ENCODE measurements around the gene COL6A5.

Gene COL6A5

DNA sequence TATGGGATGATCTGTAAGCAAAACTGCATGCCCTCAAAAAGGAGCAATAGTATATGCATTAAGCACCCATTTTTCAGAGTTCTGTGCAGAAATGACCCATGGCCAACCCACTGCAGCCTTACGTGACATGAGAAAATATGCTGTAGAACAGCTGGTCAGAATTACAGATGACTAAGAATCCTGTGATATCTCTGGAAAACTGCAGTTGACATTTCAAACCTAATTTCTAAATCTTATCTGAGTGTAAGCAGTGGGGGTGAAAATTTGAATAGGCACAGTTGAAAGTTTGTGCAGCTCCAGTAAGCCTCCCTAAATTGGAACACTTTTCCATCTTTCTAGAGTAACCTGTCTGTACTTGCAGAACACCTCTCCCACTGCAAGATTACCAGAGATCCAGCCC lies 142.8 kb downstream of the COL6A5 start:
- DNase-seq (ENCODE audit: low read depth in 2 of 2): peak in 1 of 2 donors; percentile 7
- TF ChIP-seq, protein P1, sequence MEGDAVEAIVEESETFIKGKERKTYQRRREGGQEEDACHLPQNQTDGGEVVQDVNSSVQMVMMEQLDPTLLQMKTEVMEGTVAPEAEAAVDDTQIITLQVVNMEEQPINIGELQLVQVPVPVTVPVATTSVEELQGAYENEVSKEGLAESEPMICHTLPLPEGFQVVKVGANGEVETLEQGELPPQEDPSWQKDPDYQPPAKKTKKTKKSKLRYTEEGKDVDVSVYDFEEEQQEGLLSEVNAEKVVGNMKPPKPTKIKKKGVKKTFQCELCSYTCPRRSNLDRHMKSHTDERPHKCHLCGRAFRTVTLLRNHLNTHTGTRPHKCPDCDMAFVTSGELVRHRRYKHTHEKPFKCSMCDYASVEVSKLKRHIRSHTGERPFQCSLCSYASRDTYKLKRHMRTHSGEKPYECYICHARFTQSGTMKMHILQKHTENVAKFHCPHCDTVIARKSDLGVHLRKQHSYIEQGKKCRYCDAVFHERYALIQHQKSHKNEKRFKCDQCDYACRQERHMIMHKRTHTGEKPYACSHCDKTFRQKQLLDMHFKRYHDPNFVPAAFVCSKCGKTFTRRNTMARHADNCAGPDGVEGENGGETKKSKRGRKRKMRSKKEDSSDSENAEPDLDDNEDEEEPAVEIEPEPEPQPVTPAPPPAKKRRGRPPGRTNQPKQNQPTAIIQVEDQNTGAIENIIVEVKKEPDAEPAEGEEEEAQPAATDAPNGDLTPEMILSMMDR (IDR thresholded peaks at IDR 0.05; ENCODE audit: low read depth, low read length): no peak
- H3K4me3 ChIP-seq (replicated peaks in 1 of 2; ENCODE audit: low read depth in 2 of 2, low read length in 2 of 2): no peak overlapping the region

DNA sequence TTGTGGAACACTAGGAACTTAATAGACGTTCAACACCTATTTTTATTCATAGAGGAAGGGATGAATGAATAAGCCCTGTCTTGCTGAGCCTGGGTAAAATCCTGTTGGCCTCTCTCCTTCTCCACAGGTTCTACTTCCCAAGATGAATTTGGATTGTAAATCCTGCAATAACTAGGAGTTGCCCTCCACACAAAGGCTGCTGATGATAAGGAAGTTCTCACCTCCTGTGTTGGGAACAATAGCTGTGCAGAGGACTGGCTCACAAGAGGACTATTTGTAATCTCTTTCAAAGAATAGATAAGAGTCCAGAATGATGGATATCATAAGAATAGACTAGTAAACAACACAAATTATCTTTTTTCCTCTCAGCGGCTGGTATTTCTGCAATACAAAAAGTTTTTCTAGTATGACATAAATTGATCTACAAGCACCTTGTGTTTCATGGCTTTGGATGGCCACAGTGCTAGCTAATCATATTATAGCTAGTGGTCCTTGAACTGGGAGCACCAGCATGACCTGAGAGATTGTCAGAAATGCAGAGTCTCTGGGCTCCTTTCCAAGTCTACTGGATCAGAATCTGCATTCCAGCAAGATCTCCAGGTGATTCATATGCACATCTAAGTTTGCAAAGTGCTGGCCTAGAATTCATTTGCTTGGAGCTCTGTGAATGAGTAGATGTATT lies 143.4 kb downstream of the COL6A5 start:
- H3K4me3 ChIP-seq (replicated peaks in 1 of 2; ENCODE audit: low read depth in 2 of 2, low read length in 2 of 2): no peak overlapping the region

DNA sequence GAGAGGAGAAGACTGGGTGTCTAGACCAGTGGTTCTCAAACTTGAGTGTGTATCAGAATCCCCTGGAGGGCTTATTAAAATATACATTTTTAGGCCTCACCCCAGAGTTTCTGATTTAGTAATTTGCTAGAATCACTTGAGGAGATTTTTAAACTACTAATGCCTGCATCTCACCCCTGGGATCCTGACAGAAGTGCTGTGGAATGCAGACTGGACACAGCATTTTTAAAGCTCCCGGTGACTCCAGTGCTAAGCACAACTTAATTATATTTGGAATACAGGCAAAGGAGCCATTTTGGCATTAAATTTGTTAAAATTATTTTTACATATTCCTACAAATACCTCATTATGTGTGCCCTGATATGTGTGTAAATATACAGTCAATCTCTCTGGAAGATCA lies 144.8 kb downstream of the COL6A5 start:
- peak; percentile 2 to 33 for DNase-seq (ENCODE audit: low read depth in 2 of 2)
- H3K4me3 ChIP-seq (replicated peaks in 1 of 2; ENCODE audit: low read depth in 2 of 2, low read length in 2 of 2): no peak overlapping the region
- TF ChIP-seq, protein P1 (IDR thresholded peaks at IDR 0.05; ENCODE audit: low read depth, low read length): no peak

More for the DNA sequence above, 143.4 kb downstream of the COL6A5 start:
- DNase-seq (ENCODE audit: low read depth in 2 of 2): no peak
- TF ChIP-seq, protein P1 (IDR thresholded peaks at IDR 0.05; ENCODE audit: low read depth, low read length): no peak

DNA sequence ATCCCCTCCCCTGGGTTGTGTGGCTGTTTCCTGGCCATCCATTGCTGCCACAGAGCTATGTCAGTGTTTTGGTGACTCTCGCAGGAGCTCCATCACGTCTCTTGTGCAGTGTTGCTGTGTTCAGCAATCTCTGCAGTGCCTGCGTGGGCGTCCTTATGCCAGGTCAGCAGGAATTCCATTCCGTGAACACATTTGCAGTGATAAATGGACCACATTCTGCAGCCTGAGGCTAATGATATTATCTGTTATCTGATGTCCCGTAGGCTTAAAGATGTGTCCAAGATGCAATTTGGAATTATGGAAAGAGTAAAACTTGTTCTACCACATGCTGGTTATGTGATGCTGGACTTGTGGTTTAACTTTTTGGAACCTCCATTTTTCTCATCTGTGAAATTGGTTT lies 146.0 kb downstream of the COL6A5 start:
- no peak for DNase-seq (ENCODE audit: low read depth in 2 of 2)
- TF ChIP-seq, protein P1 (IDR thresholded peaks at IDR 0.05; ENCODE audit: low read depth, low read length): no peak
- H3K4me3 ChIP-seq (replicated peaks in 1 of 2; ENCODE audit: low read depth in 2 of 2, low read length in 2 of 2): no peak overlapping the region

DNA sequence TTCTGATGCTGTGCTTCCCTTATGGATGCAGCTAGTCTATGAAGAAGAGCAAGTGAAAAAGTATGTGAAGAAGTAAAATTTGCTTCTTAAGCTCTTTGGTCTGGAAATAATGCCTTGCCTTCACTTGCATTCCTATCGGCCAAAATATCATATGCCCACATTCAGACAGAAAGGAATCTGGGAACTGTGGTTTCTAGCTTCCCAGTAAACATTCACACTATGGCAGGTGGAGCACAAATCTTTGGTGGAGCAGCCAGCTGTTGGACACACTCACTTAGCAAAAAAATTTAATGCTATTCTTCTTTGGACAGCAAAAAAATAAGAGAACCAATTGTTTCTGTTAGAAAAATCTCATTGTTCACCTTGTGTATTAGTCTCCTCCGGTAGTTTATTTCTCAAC lies 159.2 kb downstream of the COL6A5 start:
- H3K4me3 ChIP-seq (replicated peaks in 1 of 2; ENCODE audit: low read depth in 2 of 2, low read length in 2 of 2): no peak overlapping the region
- DNase-seq (ENCODE audit: low read depth in 2 of 2): no peak
- TF ChIP-seq, protein P1 (IDR thresholded peaks at IDR 0.05; ENCODE audit: low read depth, low read length): no peak

DNA sequence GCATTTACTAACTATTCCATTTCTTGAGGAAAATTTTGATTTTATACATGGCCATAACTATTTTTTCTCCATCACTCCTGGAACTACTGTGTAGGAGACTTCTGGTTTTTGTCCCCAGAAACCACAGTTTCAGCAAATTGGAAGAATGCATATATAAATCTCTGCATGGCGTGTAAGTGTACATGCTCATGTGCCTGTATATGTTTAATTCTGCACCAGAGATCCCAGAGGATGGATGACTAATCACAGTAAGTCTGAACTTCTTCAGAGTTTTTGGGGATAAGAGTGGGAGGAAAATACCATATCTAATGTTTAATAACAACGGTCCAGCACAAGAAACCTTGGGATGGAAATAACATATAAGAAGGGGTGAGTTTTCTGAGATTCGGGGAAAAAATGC lies 160.6 kb downstream of the COL6A5 start:
- DNase-seq (ENCODE audit: low read depth in 2 of 2): peak in 1 of 2 donors; percentile 2
- H3K4me3 ChIP-seq (replicated peaks in 1 of 2; ENCODE audit: low read depth in 2 of 2, low read length in 2 of 2): no peak overlapping the region
- TF ChIP-seq, protein P1 (IDR thresholded peaks at IDR 0.05; ENCODE audit: low read depth, low read length): no peak

DNA sequence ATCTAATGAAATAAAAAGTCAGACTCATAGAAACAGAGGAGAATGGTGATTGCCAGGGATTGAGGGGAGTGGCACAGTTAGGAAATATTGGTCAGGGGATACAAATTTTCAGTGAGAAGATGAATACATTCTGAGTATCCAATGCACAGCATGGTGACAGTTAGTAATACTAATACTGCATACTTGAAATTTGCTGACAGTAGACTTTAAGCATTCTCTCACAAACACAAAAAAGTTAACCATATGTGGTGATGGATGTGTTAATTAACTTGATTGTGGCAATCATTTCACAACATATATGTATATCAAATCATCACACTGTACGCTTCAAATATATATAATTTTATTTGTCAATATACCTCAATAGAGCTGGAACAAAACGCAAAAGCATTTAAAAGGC lies 162.3 kb downstream of the COL6A5 start:
- TF ChIP-seq, protein P1 (IDR thresholded peaks at IDR 0.05; ENCODE audit: low read depth, low read length): no peak
- H3K4me3 ChIP-seq (replicated peaks in 1 of 2; ENCODE audit: low read depth in 2 of 2, low read length in 2 of 2): no peak overlapping the region
- no peak for DNase-seq (ENCODE audit: low read depth in 2 of 2)

Measured in cardiac fibroblast (primary cell).